ENCODE results near the gene PTF1A. TPM values are rescaled to one million over a fixed set of nuclear protein-coding genes. Genes with fewer than 3 reads are reported as not detected.
A peak's percentile ranks its signal among the peaks of the same experiment; 100 is the strongest.

PTF1A gene
- total RNA-seq = not detected

- DNase-seq (ENCODE audit: low read depth in 2 of 3, low spot score in 2 of 3) = no peak
These were observed at the start of gene PTF1A for GRCh38 chr10:23191764-23192711. Gene PTF1A (plus strand): TSS chr10:23192312. CDS start chr10:23192531, 219 bp downstream.

GRCh38 chr10:23146258-23146657 is 45.9 kb upstream of the PTF1A start:
- DNase-seq (ENCODE audit: low read depth in 2 of 3, low spot score in 2 of 3) = no peak

- DNase-seq (ENCODE audit: low read depth in 2 of 3, low spot score in 2 of 3) = no peak
These were observed 45.1 kb upstream of the PTF1A start for GRCh38 chr10:23147035-23147434.

GRCh38 chr10:23148214-23148613 is 43.9 kb upstream of the PTF1A start:
- DNase-seq (ENCODE audit: low read depth in 2 of 3, low spot score in 2 of 3) = no peak

GRCh38 chr10:23150091-23150490 is 42.0 kb upstream of the PTF1A start:
- no peak for DNase-seq (ENCODE audit: low read depth in 2 of 3, low spot score in 2 of 3)

GRCh38 chr10:23150610-23151009 is 41.5 kb upstream of the PTF1A start:
- DNase-seq (ENCODE audit: low read depth in 2 of 3, low spot score in 2 of 3) = no peak

GRCh38 chr10:23151071-23151470 is 41.0 kb upstream of the PTF1A start:
- DNase-seq (ENCODE audit: low read depth in 2 of 3, low spot score in 2 of 3) = no peak

- DNase-seq (ENCODE audit: low read depth in 2 of 3, low spot score in 2 of 3) = no peak
These were observed 36.9 kb upstream of the PTF1A start for GRCh38 chr10:23155169-23155568.

- DNase-seq (ENCODE audit: low read depth in 2 of 3, low spot score in 2 of 3) = no peak
These were observed 35.5 kb upstream of the PTF1A start for GRCh38 chr10:23156447-23157150.

- DNase-seq (ENCODE audit: low read depth in 2 of 3, low spot score in 2 of 3) = no peak
These were observed 34.9 kb upstream of the PTF1A start for GRCh38 chr10:23157239-23157681.

GRCh38 chr10:23157691-23158369 is 34.3 kb upstream of the PTF1A start:
- DNase-seq (ENCODE audit: low read depth in 2 of 3, low spot score in 2 of 3) = peak in 2 of 3 donors; percentile 36 to 67

GRCh38 chr10:23158370-23158769 is 33.7 kb upstream of the PTF1A start:
- peak in 2 of 3 donors; percentile 28 to 70 for DNase-seq (ENCODE audit: low read depth in 2 of 3, low spot score in 2 of 3)

GRCh38 chr10:23171232-23171876 is 20.8 kb upstream of the PTF1A start:
- peak in 2 of 3 donors; percentile 31 to 61 for DNase-seq (ENCODE audit: low read depth in 2 of 3, low spot score in 2 of 3)

- no peak for DNase-seq (ENCODE audit: low read depth in 2 of 3, low spot score in 2 of 3)
These were observed 19.5 kb upstream of the PTF1A start for GRCh38 chr10:23172429-23173213.

- DNase-seq (ENCODE audit: low read depth in 2 of 3, low spot score in 2 of 3) = no peak
These were observed 18.7 kb upstream of the PTF1A start for GRCh38 chr10:23173214-23174073.

GRCh38 chr10:23174074-23174976 is 17.8 kb upstream of the PTF1A start:
- DNase-seq (ENCODE audit: low read depth in 2 of 3, low spot score in 2 of 3) = no peak

GRCh38 chr10:23174977-23175512 is 17.1 kb upstream of the PTF1A start:
- no peak for DNase-seq (ENCODE audit: low read depth in 2 of 3, low spot score in 2 of 3)

GRCh38 chr10:23186178-23186577 is 5.9 kb upstream of the PTF1A start:
- no peak for DNase-seq (ENCODE audit: low read depth in 2 of 3, low spot score in 2 of 3)
